HG03025 (cell line): ENCODE results near the gene MYOM3.
"Not testable (repeated sequence)": the region's sequence is repeated elsewhere in the genome, so short reads cannot be mapped to it uniquely, and the experiment has no call there.

ENCODE experiments used
- ATAC-seq: cut with Tn5 transposase; IDR thresholded peaks from one replicate; pipeline ENCODE4 v1.9.1; 2021; ENCODE audit warnings: mild to moderate bottlenecking, moderate library complexity; ENCODE audit not compliant: unreplicated experiment, low FRiP score

MYOM3 gene

GRCh38 chr1:24008574-24009184, 103.3 kb downstream of the MYOM3 start:
- not testable (repeated sequence) for ATAC-seq

- ATAC-seq: no peak
These were observed 104.9 kb downstream of the MYOM3 start for GRCh38 chr1:24007079-24007478.
